H1 (cell line): ENCODE results near the gene CD164L2. TPM values are rescaled to one million over a fixed set of nuclear protein-coding genes. Genes with fewer than 3 reads are reported as not detected.

Experiments used
- CTCF ChIA-PET: fragments of 300-600 bp; sonication (Branson Sonifier 250); formaldehyde crosslinking; loops from one replicate; lab custom pipeline; 2021; ENCODE audit not compliant: partially characterized antibody; lab: Charles Lee
- POLR2A ChIA-PET: fragments of 300-600 bp; sonication (Branson Sonifier 250); formaldehyde crosslinking; loops from one replicate; lab custom pipeline; 2021; ENCODE audit warnings: inconsistent platforms; ENCODE audit not compliant: partially characterized antibody; lab: Charles Lee
- DNase-seq, 2 experiments: peaks; one replicate each; pipeline versions ENCODE4 v3.0.0 to v3.0.0-alpha.2; 2010 to 2022; ENCODE audit warnings: low spot score in 2 of 2, low read depth in 1 of 2, mixed read lengths in 1 of 2
- FAIRE-seq: peaks from 2 replicates; lab custom pipeline; 2011; peaks lifted over from hg19 to GRCh38; lab: Jason Lieb, UNC
- H2AFZ ChIP-seq: 2 replicates; pipeline ENCODE4 v1.8.1; 2012; ENCODE audit warnings: low read length, inconsistent platforms
- H2AK5ac ChIP-seq: 2 replicates; pipeline ENCODE4 v1.6.1; 2013; ENCODE audit warnings: low read depth, low read length
- H2BK120ac ChIP-seq: replicated peaks from 2 replicates; pipeline ENCODE3; 2013; ENCODE audit warnings: low read depth, low read length, inconsistent platforms
- H2BK12ac ChIP-seq: 2 replicates; pipeline ENCODE4 v1.6.1; 2013; ENCODE audit warnings: low read depth, low read length
- H2BK15ac ChIP-seq: 2 replicates; pipeline ENCODE4 v1.6.1; 2013; ENCODE audit warnings: low read length
- H2BK20ac ChIP-seq: 2 replicates; pipeline ENCODE4 v1.6.1; 2013; ENCODE audit warnings: low read length
- H2BK5ac ChIP-seq: 2 replicates; pipeline ENCODE4 v1.6.1; 2013; ENCODE audit warnings: low read depth, low read length
- H3K14ac ChIP-seq: 2 replicates; pipeline ENCODE4 v1.6.1; 2013; ENCODE audit warnings: inconsistent platforms; ENCODE audit not compliant: insufficient read length
- H3K18ac ChIP-seq: 2 replicates; pipeline ENCODE4 v1.6.1; 2013; ENCODE audit warnings: low read length; ENCODE audit errors: extremely low read depth
- H3K23ac ChIP-seq: 2 replicates; pipeline ENCODE4 v1.6.1; 2013; ENCODE audit warnings: inconsistent platforms; ENCODE audit not compliant: insufficient read length
- H3K23me2 ChIP-seq: 2 replicates; pipeline ENCODE4 v1.6.1; 2013; ENCODE audit warnings: low read depth, low read length
- H3K27ac ChIP-seq: 2 replicates; pipeline ENCODE4 v1.6.1; 2011; ENCODE audit warnings: low read depth, low read length, inconsistent platforms
- H3K27me3 ChIP-seq, 4 experiments: replicated peaks in 1 of 4; 1 replicate in 1 of 4; 2 replicates in 3 of 4; pipeline versions ENCODE4 v1.6.1 to v1.8.1; 2011 to 2013; ENCODE audit warnings: low read length in 3 of 4, mild to moderate bottlenecking in 3 of 4, inconsistent platforms in 2 of 4, mixed read lengths in 2 of 4, moderate library complexity in 1 of 4; ENCODE audit not compliant: control insufficient read depth in 3 of 4, insufficient read depth in 3 of 4; ENCODE audit errors: extremely low read depth in 1 of 4
- H3K36me3 ChIP-seq, 4 experiments: 2 replicates each; pipeline versions ENCODE4 v1.6.1 to v1.8.1; 2011 to 2013; ENCODE audit warnings: mild to moderate bottlenecking in 4 of 4, low read length in 3 of 4, moderate library complexity in 2 of 4, control low read depth in 1 of 4, inconsistent platforms in 1 of 4; ENCODE audit not compliant: insufficient read depth in 4 of 4, control insufficient read depth in 2 of 4
- H3K4ac ChIP-seq: replicated peaks from 2 replicates; pipeline ENCODE3; 2013; ENCODE audit warnings: low read length, low read depth, mixed read lengths, inconsistent platforms; ENCODE audit not compliant: insufficient read length
- H3K4me1 ChIP-seq, 4 experiments: replicated peaks in 1 of 4; 1 replicate in 1 of 4; 2 replicates in 3 of 4; pipeline versions ENCODE4 v1.6.1 to v1.8.1; 2011 to 2013; ENCODE audit warnings: low read length in 3 of 4, inconsistent platforms in 2 of 4, mixed read lengths in 1 of 4; ENCODE audit not compliant: insufficient read depth in 4 of 4, control insufficient read depth in 3 of 4
- H3K4me2 ChIP-seq, 2 experiments: 2 replicates each; pipeline versions ENCODE4 v1.6.1 to v1.8.1; 2011 to 2013; ENCODE audit warnings: low read depth in 2 of 2, low read length in 2 of 2, control low read depth in 1 of 2, inconsistent platforms in 1 of 2, mild to moderate bottlenecking in 1 of 2; ENCODE audit not compliant: insufficient read depth in 1 of 2
- H3K4me3 ChIP-seq, 4 experiments: fragments of 200-600, 300-600 bp in 1 of 4; sonication (generic), shearing (Covaris generic), sonication (Bioruptor Twin) in 1 of 4; 2 replicates each; pipeline versions ENCODE4 v1.5.1 to v1.8.1; 2011 to 2016; ENCODE audit warnings: low read length in 4 of 4, low read depth in 3 of 4, control low read depth in 2 of 4, inconsistent platforms in 2 of 4, mild to moderate bottlenecking in 2 of 4, mixed read lengths in 1 of 4, moderate library complexity in 1 of 4; ENCODE audit not compliant: insufficient read depth in 2 of 4; ENCODE audit errors: extremely low read depth in 1 of 4
- H3K56ac ChIP-seq: replicated peaks from 2 replicates; pipeline ENCODE3; 2013; ENCODE audit warnings: low read depth, mild to moderate bottlenecking, mixed read lengths, low read length, inconsistent platforms; ENCODE audit not compliant: insufficient read length
- H3K79me1 ChIP-seq: 2 replicates; pipeline ENCODE4 v1.6.1; 2013; ENCODE audit warnings: low read depth, low read length, control low read depth
- H3K79me2 ChIP-seq, 2 experiments: 2 replicates each; pipeline versions ENCODE4 v1.6.1 to v1.8.1; 2012 to 2013; ENCODE audit warnings: low read length in 2 of 2, mild to moderate bottlenecking in 2 of 2, inconsistent platforms in 1 of 2; ENCODE audit not compliant: insufficient read depth in 2 of 2, control insufficient read depth in 1 of 2
- H3K9ac ChIP-seq, 4 experiments: replicated peaks in 1 of 4; 1 replicate in 1 of 4; 2 replicates in 3 of 4; pipeline versions ENCODE4 v1.6.1 to v1.8.1; 2011 to 2013; ENCODE audit warnings: low read depth in 3 of 4, low read length in 3 of 4, control low read depth in 2 of 4, mild to moderate bottlenecking in 2 of 4, moderate library complexity in 2 of 4, inconsistent platforms in 1 of 4; ENCODE audit errors: extremely low read depth in 1 of 4
- H3K9me3 ChIP-seq, 2 experiments: 2 replicates each; pipeline versions ENCODE4 v1.6.1 to v1.8.1; 2012 to 2013; ENCODE audit warnings: mild to moderate bottlenecking in 2 of 2, moderate library complexity in 2 of 2, control low read depth in 1 of 2, inconsistent platforms in 1 of 2, low read depth in 1 of 2, low read length in 1 of 2, mixed read lengths in 1 of 2; ENCODE audit not compliant: insufficient read depth in 2 of 2
- H4K20me1 ChIP-seq, 2 experiments: replicated peaks in 1 of 2; 2 replicates each; pipeline versions ENCODE3 to v1.8.1; 2011 to 2013; ENCODE audit warnings: inconsistent platforms in 2 of 2, low read length in 2 of 2, mild to moderate bottlenecking in 1 of 2; ENCODE audit not compliant: insufficient read depth in 2 of 2, control insufficient read depth in 1 of 2
- H4K5ac ChIP-seq: 2 replicates; pipeline ENCODE4 v1.6.1; 2013; ENCODE audit warnings: low read length, low read depth, mixed read lengths, inconsistent platforms; ENCODE audit not compliant: insufficient read length
- H4K8ac ChIP-seq: 2 replicates; pipeline ENCODE4 v1.8.0; 2013; ENCODE audit warnings: mild to moderate bottlenecking, moderate library complexity, low read length, inconsistent platforms; ENCODE audit not compliant: insufficient read depth; ENCODE audit errors: extremely low read depth
- H4K91ac ChIP-seq: replicated peaks from 2 replicates; pipeline ENCODE3; 2013; ENCODE audit warnings: low read length, mixed read lengths, inconsistent platforms; ENCODE audit not compliant: insufficient read length
- ASH2L ChIP-seq: fragments of 200-600, 300-600 bp; sonication (generic); IDR thresholded peaks from one replicate; pipeline ENCODE4 v1.7.1; 2017; ENCODE audit warnings: low read length
- CEBPB ChIP-seq: IDR thresholded peaks from 2 replicates; pipeline ENCODE4 v1.6.1; 2012; ENCODE audit warnings: low read depth, low read length
- CHD2 ChIP-seq: IDR thresholded peaks from 2 replicates; pipeline ENCODE4 v1.6.1; 2012; ENCODE audit warnings: low read length, improper control_type of control experiment
- CTBP2 ChIP-seq: IDR thresholded peaks from 2 replicates; pipeline ENCODE4 v1.7.0; 2011; ENCODE audit warnings: borderline replicate concordance, mild to moderate bottlenecking, moderate library complexity, mixed read lengths, low read length; ENCODE audit not compliant: insufficient read depth, insufficient read length
- EP300 ChIP-seq, 2 experiments: IDR thresholded peaks; 1 replicate in 1 of 2; 2 replicates in 1 of 2; pipeline ENCODE4 v1.6.1; 2011 to 2012; ENCODE audit warnings: low read depth in 2 of 2, low read length in 2 of 2, mild to moderate bottlenecking in 2 of 2, borderline replicate concordance in 1 of 2, inconsistent platforms in 1 of 2, moderate library complexity in 1 of 2
- EZH2 ChIP-seq: fragments of 200-600 bp; sonication (generic); IDR thresholded peaks from 2 replicates; pipeline ENCODE4 v1.7.1; 2012; ENCODE audit warnings: low read depth, mild to moderate bottlenecking, moderate library complexity, low read length, inconsistent platforms; ENCODE audit not compliant: severe bottlenecking
- MAFK ChIP-seq: IDR thresholded peaks from 2 replicates; pipeline ENCODE4 v1.6.1; 2012; ENCODE audit warnings: low read depth, mild to moderate bottlenecking, improper control_type of control experiment, low read length
- PHF8 ChIP-seq: fragments of 200-600 bp; sonication (generic); conservative IDR thresholded peaks from 2 replicates; pipeline ENCODE4 v1.7.1; 2012; ENCODE audit warnings: low read depth, mild to moderate bottlenecking, inconsistent platforms, low read length, moderate library complexity
- POLR2A ChIP-seq, 2 experiments: IDR thresholded peaks; 1 replicate in 1 of 2; 2 replicates in 1 of 2; pipeline ENCODE4 v1.6.1; 2011; ENCODE audit warnings: low read depth in 2 of 2, low read length in 2 of 2, mild to moderate bottlenecking in 2 of 2; ENCODE audit errors: control extremely low read depth in 1 of 2
- SP4 ChIP-seq: IDR thresholded peaks from 2 replicates; pipeline ENCODE4 v1.6.1; 2012; ENCODE audit warnings: low read length, inconsistent platforms
- TCF12 ChIP-seq: IDR thresholded peaks from 2 replicates; pipeline ENCODE4 v1.6.1; 2011; ENCODE audit warnings: low read depth, mild to moderate bottlenecking, low read length
- WGBS, 2 experiments: shearing (Covaris generic) in 1 of 2; methylation state at CpG; one replicate each; pipeline versions ENCODE4 v1.1.6 to v1.1.7; 2013 to 2015; ENCODE audit warnings: low lambda C conversion rate in 2 of 2, mixed read lengths in 2 of 2, inconsistent platforms in 1 of 2, low coverage in 1 of 2, missing lambda C conversion rate in 1 of 2; ENCODE audit not compliant: insufficient replicate concordance in 2 of 2, insufficient coverage in 1 of 2, insufficient read length in 1 of 2; ENCODE audit errors: extremely low coverage in 1 of 2, missing lambda C conversion rate in 1 of 2; 5-methylcytosine and 5-hydroxymethylcytosine counted together
- polyA plus RNA-seq, 7 experiments: library from polyadenylated mRNA; depleted of rRNA in 3 of 7; stranded (reverse) in 5 of 7; unstranded in 2 of 7; fragments of >200 nt in 5 of 7; fragments of 200-250 nt in 2 of 7; gene quantifications; 1 replicate in 5 of 7; 2 replicates in 1 of 7; 4 replicates in 1 of 7; pipeline versions ENCODE4 v1.2.1 to v1.2.3, GENCODE V29; 2011 to 2013; ENCODE audit warnings: missing spikeins in 2 of 7, mixed read lengths in 2 of 7
- total RNA-seq: library from RNA; stranded (reverse); fragmentation: NEBNext Ultra II Directional; extraction: Animal tissue kit (Norgen Biotek cat#: 25700); gene quantifications from 2 replicates; pipeline ENCODE4 v1.2.1, GENCODE V29; 2021
- TF ChIP-seq, protein P1 (sequence below): IDR thresholded peaks from 2 replicates; pipeline ENCODE4 v1.6.1; 2012; ENCODE audit warnings: inconsistent platforms

The CD164L2 gene
- total and polyA plus RNA-seq, 2 of the 8 experiments (the other 6 are each of a cell fraction or from before 2014, with no cell fraction given), result 3.3 TPM

- FAIRE-seq (no peak), DNase-seq (no peak)
- H3K4me2 ChIP-seq, result no peak overlapping the region
- no peak overlapping the region for H3K56ac ChIP-seq
- H3K4me1 ChIP-seq, result peaks cover 5 to 8% (median 6%) of the 10 kb centered on the region in 4 experiments; a peak in 5 of 7 replicates
- CTCF ChIA-PET, result interaction anchor here (0.9 to 37.8 kb wide), 20 partner anchors 7 to 249 kb away, joined by 3 to 863 read pairs (median 4); partner anchors contain the start of gene AHDC1
- POLR2A ChIA-PET, result interaction anchor here (0.6 to 1.4 kb wide), 4 partner anchors 8 to 72 kb away, joined by 3 to 4 read pairs (median 3); no protein-coding TSS in a partner anchor
- TF ChIP-seq POLR2A (IDR thresholded peaks at IDR 0.05; ENCODE audit: control extremely low read depth in 1 of 2, low read depth in 2 of 2, low read length in 2 of 2) (no peak), EZH2 (no peak), CHD2 (no peak), CTBP2 (no peak), EP300 (IDR thresholded peaks at IDR 0.05; ENCODE audit: borderline replicate concordance in 1 of 2, low read depth in 2 of 2, low read length in 2 of 2) (no peak), TCF12 (no peak), MAFK (no peak), SP4 (no peak), PHF8 (no peak), ASH2L (no peak), CEBPB (no peak)
- TF ChIP-seq, protein P1, sequence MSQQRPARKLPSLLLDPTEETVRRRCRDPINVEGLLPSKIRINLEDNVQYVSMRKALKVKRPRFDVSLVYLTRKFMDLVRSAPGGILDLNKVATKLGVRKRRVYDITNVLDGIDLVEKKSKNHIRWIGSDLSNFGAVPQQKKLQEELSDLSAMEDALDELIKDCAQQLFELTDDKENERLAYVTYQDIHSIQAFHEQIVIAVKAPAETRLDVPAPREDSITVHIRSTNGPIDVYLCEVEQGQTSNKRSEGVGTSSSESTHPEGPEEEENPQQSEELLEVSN, result no peak
- no peak overlapping the region for H3K4ac ChIP-seq
- H4K5ac ChIP-seq, result no peak overlapping the region
- no peak overlapping the region for H4K91ac ChIP-seq
- no peaks in the 10 kb centered on the region; the same call in 1 of the 2 replicates for H3K79me1 ChIP-seq
- H2AK5ac ChIP-seq, result no peak overlapping the region
- no peak overlapping the region for H3K4me3 ChIP-seq
- no peak overlapping the region for H3K23ac ChIP-seq
- no peak overlapping the region for H2BK12ac ChIP-seq
- H3K9me3 ChIP-seq, result no peaks in the 10 kb centered on the region
- H3K9ac ChIP-seq, result no peak overlapping the region
- H2BK120ac ChIP-seq, result no peak overlapping the region
- no peak overlapping the region for H2BK15ac ChIP-seq
- no peaks in the 10 kb centered on the region for H3K23me2 ChIP-seq
- peaks cover 29 to 66% (median 54%) of the 10 kb centered on the region in 4 experiments for H3K36me3 ChIP-seq
- H2AFZ ChIP-seq, result no peak overlapping the region
- no peak overlapping the region for H2BK20ac ChIP-seq
- 80% methylated on average over 1 of the region's 1 CpG; no CpG with 5 or more reads in 1 of the 2 experiments for WGBS, 2 experiments
- H3K14ac ChIP-seq, result no peak overlapping the region
- H3K79me2 ChIP-seq, result no peaks in the 10 kb centered on the region; a peak in 1 of 4 replicates
- H3K27me3 ChIP-seq, result no peaks in the 10 kb centered on the region
- H3K18ac ChIP-seq, result no peak overlapping the region
- H4K8ac ChIP-seq, result no peak overlapping the region
- peaks cover 0 to 2% of the 10 kb centered on the region in 2 experiments for H4K20me1 ChIP-seq
- no peak overlapping the region for H2BK5ac ChIP-seq
- H3K27ac ChIP-seq, result no peak overlapping the region
These were observed 31.0 kb upstream of the CD164L2 start for GRCh38 chr1:27414091-27414490.
